Activated naive CD8-positive, alpha-beta T cell treated with anti-CD3 and anti-CD28 coated beads, Interleukin-2, amount 50 U/mL, for 24 hours (primary cell): ENCODE measurements around the gene FARSA.
"Not testable (repeated sequence)": the region's sequence is repeated elsewhere in the genome, so short reads cannot be mapped to it uniquely, and the experiment has no call there.

Experiments used
- ATAC-seq: fragments of 150-1000 bp; cut with Tn5 transposase; one replicate; pipeline ENCODE4 v1.10.0; 2021
- DNase-seq: peaks from one replicate; pipeline ENCODE4 v3.0.0; 2021
- H3K27ac Mint-ChIP-seq: one replicate; pipeline ENCODE4 v1.8.0; 2021; ENCODE audit warnings: mild to moderate bottlenecking, mixed read lengths
- H3K27me3 Mint-ChIP-seq: one replicate; pipeline ENCODE4 v1.8.0; 2021; ENCODE audit warnings: mixed read lengths
- H3K36me3 Mint-ChIP-seq: one replicate; pipeline ENCODE4 v1.8.0; 2021; ENCODE audit warnings: low read depth, mixed read lengths
- H3K4me1 Mint-ChIP-seq: one replicate; pipeline ENCODE4 v1.8.0; 2021; ENCODE audit warnings: mixed read lengths
- H3K4me3 Mint-ChIP-seq: one replicate; pipeline ENCODE4 v1.8.0; 2021; ENCODE audit warnings: mild to moderate bottlenecking, moderate library complexity, mixed read lengths
- H3K9me3 Mint-ChIP-seq: one replicate; pipeline ENCODE4 v1.8.0; 2021; ENCODE audit warnings: mixed read lengths

The FARSA gene

GRCh38 chr19:12959481-12959880, 26.0 kb upstream of the FARSA start:
- Mint-ChIP-seq H3K4me3 (no peak overlapping the region), H3K27ac (no peak overlapping the region), H3K36me3 (peaks cover 16% of the 10 kb centered on the region), H3K27me3 (peaks cover 5% of the 10 kb centered on the region), H3K4me1 (peaks cover 22% of the 10 kb centered on the region), H3K9me3 (no peaks in the 10 kb centered on the region)
- DNase-seq (no peak), ATAC-seq (no peak)

GRCh38 chr19:12957389-12957952, 24.0 kb upstream of the FARSA start:
- peaks cover 26% of the 10 kb centered on the region for H3K36me3 Mint-ChIP-seq
- not testable (repeated sequence) for DNase-seq, H3K9me3 Mint-ChIP-seq, H3K27me3 Mint-ChIP-seq
- peak overlapping the region; percentile 82 for H3K4me3 Mint-ChIP-seq
- peak; percentile 5 for ATAC-seq
- H3K27ac Mint-ChIP-seq = peak overlapping the region; percentile 93
- H3K4me1 Mint-ChIP-seq = peaks cover 36% of the 10 kb centered on the region

GRCh38 chr19:12956446-12957388, 23.2 kb upstream of the FARSA start, which contains the start of gene GADD45GIP1:
Gene GADD45GIP1 (minus strand): TSS chr19:12957223. CDS start chr19:12957212, 11 bp downstream.
- Mint-ChIP-seq H3K27me3 (no peaks in the 10 kb centered on the region), H3K36me3 (peaks cover 28% of the 10 kb centered on the region), H3K4me1 (peaks cover 37% of the 10 kb centered on the region), H3K9me3 (no peaks in the 10 kb centered on the region), H3K27ac (peak within 1 kb of the TSS; percentile 93), H3K4me3 (peak within 1 kb of the TSS; percentile 82)
- DNase-seq (peak; percentile 87), ATAC-seq (peak; percentile 93)

- ATAC-seq = no peak
- no peaks in the 10 kb centered on the region for H3K9me3 Mint-ChIP-seq
Measured at GRCh38 chr19:12955996-12956395, 22.5 kb upstream of the FARSA start.

GRCh38 chr19:12955575-12955974, 22.1 kb upstream of the FARSA start:
- not testable (repeated sequence) for ATAC-seq, DNase-seq, H3K27me3 Mint-ChIP-seq, H3K9me3 Mint-ChIP-seq
- H3K4me3 Mint-ChIP-seq = peak overlapping the region; percentile 82
- H3K4me1 Mint-ChIP-seq = peaks cover 39% of the 10 kb centered on the region
- H3K36me3 Mint-ChIP-seq = peaks cover 38% of the 10 kb centered on the region
- peak overlapping the region; percentile 71 for H3K27ac Mint-ChIP-seq

More at GRCh38 chr19:12955996-12956395, 22.5 kb upstream of the FARSA start:
- Mint-ChIP-seq H3K27ac (peak overlapping the region; percentile 71), H3K4me3 (peak overlapping the region; percentile 82), H3K27me3 (no peaks in the 10 kb centered on the region), H3K36me3 (peaks cover 34% of the 10 kb centered on the region), H3K4me1 (peaks cover 39% of the 10 kb centered on the region)
- DNase-seq = no peak

- peak overlapping the region; percentile 82 for H3K4me3 Mint-ChIP-seq
- peaks cover 48% of the 10 kb centered on the region for H3K36me3 Mint-ChIP-seq
- peaks cover 41% of the 10 kb centered on the region for H3K4me1 Mint-ChIP-seq
- no peaks in the 10 kb centered on the region for H3K9me3 Mint-ChIP-seq
- H3K27me3 Mint-ChIP-seq = no peaks in the 10 kb centered on the region
- DNase-seq = no peak
- H3K27ac Mint-ChIP-seq = peak overlapping the region; percentile 71
- ATAC-seq = no peak
Measured at GRCh38 chr19:12954612-12954962, 21.1 kb upstream of the FARSA start.

GRCh38 chr19:12953799-12954611, 20.5 kb upstream of the FARSA start:
- DNase-seq = no peak

GRCh38 chr19:12953138-12953798, 19.8 kb upstream of the FARSA start:
- ATAC-seq (no peak), DNase-seq (no peak)
- Mint-ChIP-seq H3K36me3 (peaks cover 54% of the 10 kb centered on the region), H3K9me3 (no peaks in the 10 kb centered on the region), H3K27ac (no peak overlapping the region), H3K27me3 (no peaks in the 10 kb centered on the region), H3K4me3 (no peak overlapping the region), H3K4me1 (peaks cover 41% of the 10 kb centered on the region)

More at GRCh38 chr19:12953799-12954611, 20.5 kb upstream of the FARSA start:
- H3K9me3 Mint-ChIP-seq = no peaks in the 10 kb centered on the region
- H3K4me1 Mint-ChIP-seq = peaks cover 41% of the 10 kb centered on the region
- H3K27me3 Mint-ChIP-seq = no peaks in the 10 kb centered on the region
- peak overlapping the region; percentile 82 for H3K4me3 Mint-ChIP-seq
- H3K36me3 Mint-ChIP-seq = peaks cover 51% of the 10 kb centered on the region
- ATAC-seq = peak; percentile 9
- peak overlapping the region; percentile 71 for H3K27ac Mint-ChIP-seq

GRCh38 chr19:12952488-12953137, 19.1 kb upstream of the FARSA start:
- Mint-ChIP-seq H3K9me3 (no peaks in the 10 kb centered on the region), H3K36me3 (peaks cover 59% of the 10 kb centered on the region), H3K27ac (no peak overlapping the region), H3K4me1 (peaks cover 43% of the 10 kb centered on the region), H3K4me3 (no peak overlapping the region), H3K27me3 (no peaks in the 10 kb centered on the region)
- ATAC-seq = no peak
- DNase-seq = no peak

- H3K27ac Mint-ChIP-seq, H3K9me3 Mint-ChIP-seq, H3K27me3 Mint-ChIP-seq, ATAC-seq, H3K4me3 Mint-ChIP-seq, DNase-seq: not testable (repeated sequence)
- Mint-ChIP-seq H3K4me1 (peaks cover 44% of the 10 kb centered on the region), H3K36me3 (peaks cover 64% of the 10 kb centered on the region)
Measured at GRCh38 chr19:12952050-12952449, 18.5 kb upstream of the FARSA start.

GRCh38 chr19:12949363-12950283, 16.1 kb upstream of the FARSA start:
- peaks cover 2% of the 10 kb centered on the region for H3K27me3 Mint-ChIP-seq
- H3K4me1 Mint-ChIP-seq = peaks cover 47% of the 10 kb centered on the region
- DNase-seq = no peak
- H3K27ac Mint-ChIP-seq = peak overlapping the region; percentile 59
- H3K9me3 Mint-ChIP-seq = no peaks in the 10 kb centered on the region
- H3K36me3 Mint-ChIP-seq = peaks cover 69% of the 10 kb centered on the region
- ATAC-seq = no peak
- H3K4me3 Mint-ChIP-seq = no peak overlapping the region

- no peak overlapping the region for H3K27ac Mint-ChIP-seq
- DNase-seq (no peak), ATAC-seq (no peak)
- H3K36me3 Mint-ChIP-seq = peaks cover 66% of the 10 kb centered on the region
- peaks cover 2% of the 10 kb centered on the region for H3K27me3 Mint-ChIP-seq
- H3K9me3 Mint-ChIP-seq = no peaks in the 10 kb centered on the region
- H3K4me1 Mint-ChIP-seq = peaks cover 44% of the 10 kb centered on the region
- H3K4me3 Mint-ChIP-seq = no peak overlapping the region
Measured at GRCh38 chr19:12948612-12949362, 15.3 kb upstream of the FARSA start.
